HepG2 (cell line): Measurements from ENCODE around the gene FUOM. TPM values are rescaled to one million over a fixed set of nuclear protein-coding genes. Genes with fewer than 3 reads are reported as not detected.

Experiments
- ASH2L ChIP-seq: fragments of 300-600, 200-600 bp; sonication (generic); IDR thresholded peaks from 2 replicates; pipeline ENCODE4 v1.7.0; 2017; ENCODE audit warnings: low read depth, mild to moderate bottlenecking, moderate library complexity, mixed read lengths, low read length; ENCODE audit not compliant: insufficient read length
- ATF7 ChIP-seq, 2 experiments: fragments of 450-650 bp in 1 of 2; sonication (generic) in 1 of 2; formaldehyde crosslinking in 1 of 2; IDR thresholded peaks; 2 replicates each; pipeline versions ENCODE4 v1.4.0 to v1.6.1; 2016 to 2020; ENCODE audit warnings: antibody characterized with exemption in 1 of 2, mild to moderate bottlenecking in 1 of 2, missing genetic modification reagents in 1 of 2
- CBX2 ChIP-seq, 2 experiments: fragments of 200-600 bp in 1 of 2; sonication (generic); formaldehyde crosslinking in 1 of 2; IDR thresholded peaks; 2 replicates each; pipeline versions ENCODE4 v1.7.0 to v1.8.1; 2018 to 2022; ENCODE audit warnings: low read depth in 2 of 2, low read length in 1 of 2, mild to moderate bottlenecking in 1 of 2, missing genetic modification reagents in 1 of 2
- HOXA5 ChIP-seq: sonication (generic); formaldehyde crosslinking; IDR thresholded peaks from 2 replicates; pipeline ENCODE4 v1.4.0; 2020; ENCODE audit warnings: missing genetic modification reagents
- KLF16 ChIP-seq, 2 experiments: sonication (generic) in 1 of 2; formaldehyde crosslinking in 1 of 2; IDR thresholded peaks; 2 replicates each; pipeline versions ENCODE4 v1.6.1 to v1.8.0; 2016 to 2023; ENCODE audit warnings: missing genetic modification reagents in 2 of 2, missing compliant biosample characterization in 1 of 2
- NFE2L2 ChIP-seq: fragments of 150-350 bp; IDR thresholded peaks from 2 replicates; pipeline ENCODE4 v1.6.1; 2014; ENCODE audit warnings: low read length
- NR2C2 ChIP-seq: sonication (generic); formaldehyde crosslinking; IDR thresholded peaks from 2 replicates; pipeline ENCODE4 v1.4.0; 2020; ENCODE audit warnings: missing genetic modification reagents, mild to moderate bottlenecking, moderate library complexity, borderline replicate concordance
- POLR2A ChIP-seq, 2 experiments: IDR thresholded peaks; 2 replicates each; pipeline ENCODE4 v1.6.1; 2011; ENCODE audit warnings: low read depth in 2 of 2, low read length in 2 of 2, mild to moderate bottlenecking in 1 of 2, moderate library complexity in 1 of 2; ENCODE audit not compliant: insufficient read depth in 1 of 2
- RFX1 ChIP-seq: fragments of 450-650 bp; IDR thresholded peaks from 2 replicates; pipeline ENCODE4 v1.6.1; 2017
- TARDBP ChIP-seq: sonication (generic); formaldehyde crosslinking; IDR thresholded peaks from 2 replicates; pipeline ENCODE4 v1.8.0; 2022; ENCODE audit warnings: mild to moderate bottlenecking, missing genetic modification reagents
- TEAD3 ChIP-seq: optimal IDR thresholded peaks from 2 replicates; pipeline ENCODE3; 2016; ENCODE audit warnings: borderline replicate concordance
- TGIF2 ChIP-seq: IDR thresholded peaks from 2 replicates; pipeline ENCODE4 v1.6.1; 2016; ENCODE audit warnings: control low read depth, missing compliant biosample characterization
- ZBTB8A ChIP-seq: sonication (generic); formaldehyde crosslinking; IDR thresholded peaks from 2 replicates; pipeline ENCODE4 v1.4.0; 2020; ENCODE audit warnings: mild to moderate bottlenecking, low read depth, missing genetic modification reagents, borderline replicate concordance
- ZC3H13 ChIP-seq: sonication (generic); formaldehyde crosslinking; IDR thresholded peaks from 2 replicates; pipeline ENCODE4 v1.8.1; 2023; ENCODE audit warnings: mild to moderate bottlenecking, missing genetic modification reagents, moderate library complexity
- ZFP37 ChIP-seq: sonication (generic); formaldehyde crosslinking; IDR thresholded peaks from 2 replicates; pipeline ENCODE4 v1.4.0; 2020; ENCODE audit warnings: missing genetic modification reagents, borderline replicate concordance
- ZNF10 ChIP-seq: sonication (generic); formaldehyde crosslinking; IDR thresholded peaks from 2 replicates; pipeline ENCODE4 v1.4.0; 2020; ENCODE audit warnings: mild to moderate bottlenecking, low read depth, missing genetic modification reagents, borderline replicate concordance
- ZNF3 ChIP-seq: IDR thresholded peaks from 2 replicates; pipeline ENCODE4 v1.7.0; 2017; ENCODE audit warnings: inconsistent platforms
- ZNF446 ChIP-seq: sonication (generic); formaldehyde crosslinking; IDR thresholded peaks from 2 replicates; pipeline ENCODE4 v1.5.0; 2020; ENCODE audit warnings: mild to moderate bottlenecking, missing genetic modification reagents
- ZNF589 ChIP-seq: sonication (generic); formaldehyde crosslinking; conservative IDR thresholded peaks from 2 replicates; pipeline ENCODE4 v1.8.0; 2022; ENCODE audit warnings: mild to moderate bottlenecking, moderate library complexity, missing genetic modification reagents
- ZNF747 ChIP-seq: sonication (generic); formaldehyde crosslinking; IDR thresholded peaks from 2 replicates; pipeline ENCODE4 v1.8.1; 2023; ENCODE audit warnings: missing genetic modification reagents, mild to moderate bottlenecking, borderline replicate concordance
- ZNF790 ChIP-seq: sonication (generic); formaldehyde crosslinking; IDR thresholded peaks from 2 replicates; pipeline ENCODE4 v1.8.0; 2022; ENCODE audit warnings: missing genetic modification reagents, mild to moderate bottlenecking, borderline replicate concordance
- polyA plus RNA-seq, 8 experiments: library from polyadenylated mRNA; depleted of rRNA in 3 of 8; stranded (reverse) in 7 of 8; unstranded in 1 of 8; fragments of >200 nt; fragmentation: Illumina TruSeq in 4 of 8; extraction: Trizol in 4 of 8; gene quantifications; 2 replicates each; pipeline versions ENCODE4 v1.2.1 to v1.2.3, GENCODE V29; 2011 to 2016; ENCODE audit warnings: low read depth in 4 of 8, missing spikeins in 1 of 8, mixed read lengths in 1 of 8; ENCODE audit not compliant: insufficient read depth in 1 of 8
- total RNA-seq, 5 experiments: library from RNA; depleted of rRNA; stranded (reverse); fragments of >200 nt; fragmentation: Illumina TruSeq; extraction: Trizol; gene quantifications; 2 replicates each; pipeline ENCODE4 v1.2.3, GENCODE V29; 2016; ENCODE audit warnings: low read depth in 1 of 5
- TF ChIP-seq, protein P1 (sequence below): sonication (generic); formaldehyde crosslinking; IDR thresholded peaks from 2 replicates; pipeline ENCODE4 v1.5.0; 2020; ENCODE audit warnings: mild to moderate bottlenecking, low read depth, missing genetic modification reagents, borderline replicate concordance
- TF ChIP-seq, protein P2 (sequence below): sonication (generic); formaldehyde crosslinking; IDR thresholded peaks from 2 replicates; pipeline ENCODE4 v1.4.0; 2020; ENCODE audit warnings: missing genetic modification reagents
- TF ChIP-seq, protein P3 (sequence below): IDR thresholded peaks from 2 replicates; pipeline ENCODE4 v1.6.1; 2016; ENCODE audit warnings: missing compliant biosample characterization, missing genetic modification reagents, borderline replicate concordance
- TF ChIP-seq, protein P4 (sequence below): sonication (generic); formaldehyde crosslinking; IDR thresholded peaks from 2 replicates; pipeline ENCODE4 v1.8.1; 2023; ENCODE audit warnings: missing genetic modification reagents, mild to moderate bottlenecking, borderline replicate concordance
- TF ChIP-seq, protein P5 (sequence below): sonication (generic); formaldehyde crosslinking; IDR thresholded peaks from 2 replicates; pipeline ENCODE4 v1.8.0; 2022; ENCODE audit warnings: low read depth, missing genetic modification reagents

Gene FUOM
- total and polyA plus RNA-seq, 2 of the 13 experiments (the other 11 are each of a cell fraction or from before 2014, with no cell fraction given): 27.5 to 60.4 TPM

DNA sequence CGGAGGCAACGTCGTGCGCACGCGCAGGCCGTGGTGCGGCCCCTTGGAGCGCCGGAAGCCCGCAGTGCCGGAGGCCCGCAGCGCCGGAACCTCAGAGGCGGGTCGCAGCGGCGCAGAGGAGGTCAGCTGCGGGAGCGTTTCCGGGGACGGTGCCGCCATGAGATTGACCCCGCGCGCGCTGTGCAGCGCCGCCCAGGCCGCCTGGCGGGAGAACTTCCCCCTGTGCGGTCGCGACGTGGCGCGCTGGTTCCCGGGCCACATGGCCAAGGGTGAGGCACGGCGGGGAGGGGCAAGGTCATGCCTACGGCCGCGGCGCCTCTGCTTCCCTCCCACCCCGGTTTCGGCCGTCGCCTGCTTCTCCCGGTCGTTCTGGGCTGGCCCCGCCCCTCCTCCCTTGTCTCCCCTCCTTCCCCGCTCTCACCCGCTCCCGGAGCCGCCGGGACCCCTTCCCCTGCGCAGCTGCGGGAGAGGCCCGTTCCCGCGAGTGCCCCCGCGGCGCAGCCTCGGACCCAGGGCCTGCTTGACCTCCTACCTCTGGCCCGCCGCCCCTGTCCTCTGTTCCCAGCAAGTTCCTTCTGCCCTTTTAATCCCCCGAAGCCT, 36.3 kb upstream of the FUOM start, which contains the start of gene MTG1 (continued):
- TF ChIP-seq, protein P1, sequence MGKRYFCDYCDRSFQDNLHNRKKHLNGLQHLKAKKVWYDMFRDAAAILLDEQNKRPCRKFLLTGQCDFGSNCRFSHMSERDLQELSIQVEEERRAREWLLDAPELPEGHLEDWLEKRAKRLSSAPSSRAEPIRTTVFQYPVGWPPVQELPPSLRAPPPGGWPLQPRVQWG (CRISPR knock-in tag): no peak
- TF ChIP-seq NR2C2 (CRISPR knock-in tag): peak; percentile 98
- TF ChIP-seq ATF7 (IDR thresholded peaks at IDR 0.05): no peak
- TF ChIP-seq ATF7 (CRISPR knock-in tag; IDR thresholded peaks at IDR 0.05): no peak
- TF ChIP-seq ZNF10 (CRISPR knock-in tag): no peak
- TF ChIP-seq, protein P2, sequence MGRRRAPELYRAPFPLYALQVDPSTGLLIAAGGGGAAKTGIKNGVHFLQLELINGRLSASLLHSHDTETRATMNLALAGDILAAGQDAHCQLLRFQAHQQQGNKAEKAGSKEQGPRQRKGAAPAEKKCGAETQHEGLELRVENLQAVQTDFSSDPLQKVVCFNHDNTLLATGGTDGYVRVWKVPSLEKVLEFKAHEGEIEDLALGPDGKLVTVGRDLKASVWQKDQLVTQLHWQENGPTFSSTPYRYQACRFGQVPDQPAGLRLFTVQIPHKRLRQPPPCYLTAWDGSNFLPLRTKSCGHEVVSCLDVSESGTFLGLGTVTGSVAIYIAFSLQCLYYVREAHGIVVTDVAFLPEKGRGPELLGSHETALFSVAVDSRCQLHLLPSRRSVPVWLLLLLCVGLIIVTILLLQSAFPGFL: no peak
- no peak; the same call in 1 of the 2 replicates for TF ChIP-seq ZNF589 (CRISPR knock-in tag)
- 0 out of 2 replicates have a peak, but pooled peaks have one; percentile 66 for TF ChIP-seq TARDBP (CRISPR knock-in tag)
- TF ChIP-seq NFE2L2: no peak
- TF ChIP-seq TGIF2 (CRISPR knock-in tag): no peak
- TF ChIP-seq KLF16 (CRISPR knock-in tag; IDR thresholded peaks at IDR 0.05): peak in 1 of 2 experiments; percentile 85; a peak in 2 of 4 replicates
- TF ChIP-seq HOXA5 (CRISPR knock-in tag): peak; percentile 81
- no peak for TF ChIP-seq ZNF3 (CRISPR knock-in tag)
- TF ChIP-seq TEAD3 (CRISPR knock-in tag): peak; percentile 78
- TF ChIP-seq RFX1: no peak
- TF ChIP-seq ZNF446 (CRISPR knock-in tag): peak; percentile 90
- peak; percentile 72 for TF ChIP-seq ASH2L
- TF ChIP-seq, protein P3, sequence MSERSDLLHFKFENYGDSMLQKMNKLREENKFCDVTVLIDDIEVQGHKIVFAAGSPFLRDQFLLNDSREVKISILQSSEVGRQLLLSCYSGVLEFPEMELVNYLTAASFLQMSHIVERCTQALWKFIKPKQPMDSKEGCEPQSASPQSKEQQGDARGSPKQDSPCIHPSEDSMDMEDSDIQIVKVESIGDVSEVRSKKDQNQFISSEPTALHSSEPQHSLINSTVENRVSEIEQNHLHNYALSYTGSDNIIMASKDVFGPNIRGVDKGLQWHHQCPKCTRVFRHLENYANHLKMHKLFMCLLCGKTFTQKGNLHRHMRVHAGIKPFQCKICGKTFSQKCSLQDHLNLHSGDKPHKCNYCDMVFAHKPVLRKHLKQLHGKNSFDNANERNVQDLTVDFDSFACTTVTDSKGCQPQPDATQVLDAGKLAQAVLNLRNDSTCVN (CRISPR knock-in tag): peak; percentile 63; the same call in 1 of the 2 replicates
- TF ChIP-seq ZBTB8A (CRISPR knock-in tag): no peak
- TF ChIP-seq POLR2A (IDR thresholded peaks at IDR 0.05; ENCODE audit: insufficient read depth in 1 of 2, low read depth in 2 of 2, low read length in 2 of 2): peak; percentile 91 to 94
- TF ChIP-seq, protein P4, sequence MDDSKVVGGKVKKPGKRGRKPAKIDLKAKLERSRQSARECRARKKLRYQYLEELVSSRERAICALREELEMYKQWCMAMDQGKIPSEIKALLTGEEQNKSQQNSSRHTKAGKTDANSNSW (CRISPR knock-in tag): peak; percentile 85; the same call in 1 of the 2 replicates
- TF ChIP-seq, protein P5, sequence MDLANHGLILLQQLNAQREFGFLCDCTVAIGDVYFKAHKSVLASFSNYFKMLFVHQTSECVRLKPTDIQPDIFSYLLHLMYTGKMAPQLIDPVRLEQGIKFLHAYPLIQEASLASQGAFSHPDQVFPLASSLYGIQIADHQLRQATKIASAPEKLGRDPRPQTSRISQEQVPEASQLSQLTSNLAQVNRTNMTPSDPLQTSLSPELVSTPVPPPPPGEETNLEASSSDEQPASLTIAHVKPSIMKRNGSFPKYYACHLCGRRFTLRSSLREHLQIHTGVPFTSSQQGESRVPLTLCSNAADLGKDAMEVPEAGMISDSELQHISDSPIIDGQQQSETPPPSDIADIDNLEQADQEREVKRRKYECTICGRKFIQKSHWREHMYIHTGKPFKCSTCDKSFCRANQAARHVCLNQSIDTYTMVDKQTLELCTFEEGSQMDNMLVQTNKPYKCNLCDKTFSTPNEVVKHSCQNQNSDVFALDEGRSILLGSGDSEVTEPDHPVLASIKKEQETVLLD: peak; percentile 96
- no peak for TF ChIP-seq ZFP37 (CRISPR knock-in tag)
- peak; percentile 95; the same call in 1 of the 2 replicates for TF ChIP-seq ZNF790 (CRISPR knock-in tag)
- peak; percentile 83; the same call in 1 of the 2 replicates for TF ChIP-seq ZC3H13 (CRISPR knock-in tag)
- TF ChIP-seq ZNF747: no peak
- TF ChIP-seq CBX2 (IDR thresholded peaks at IDR 0.05; ENCODE audit: low read depth, low read length): no peak
- 0 out of 2 replicates have a peak, but pooled peaks have one; percentile 75 for TF ChIP-seq CBX2 (CRISPR knock-in tag; IDR thresholded peaks at IDR 0.05; ENCODE audit: low read depth)
